ENCODE results near the gene BRIP1.
"Not testable (repeated sequence)": the region's sequence is repeated elsewhere in the genome, so short reads cannot be mapped to it uniquely, and the experiment has no call there.

Gene BRIP1

GRCh38 chr17:61727798-61728197, 135.5 kb downstream of the BRIP1 start:
- not testable (repeated sequence) for DNase-seq (ENCODE audit: low read depth)

GRCh38 chr17:61726977-61727376, 136.4 kb downstream of the BRIP1 start:
- DNase-seq (ENCODE audit: low read depth), result no peak

DNA sequence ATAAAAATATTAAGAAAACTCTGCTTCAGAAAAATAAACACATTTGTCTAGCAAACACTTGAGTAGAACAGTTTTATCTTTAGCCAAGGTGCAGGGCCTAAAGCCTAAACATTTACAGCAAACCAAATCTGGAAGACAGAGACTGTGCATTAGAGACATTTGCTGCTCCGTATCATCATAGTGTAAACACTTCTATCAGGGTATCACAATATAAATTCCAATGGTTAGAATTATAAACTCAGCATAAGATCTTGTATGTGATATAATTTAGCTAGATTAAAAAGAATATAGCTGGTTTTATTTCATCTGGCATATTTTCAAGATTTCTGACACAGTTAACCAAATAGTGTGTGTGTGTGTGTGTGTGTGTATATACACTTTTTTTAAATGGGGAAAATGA, 138.6 kb downstream of the BRIP1 start:
- DNase-seq (ENCODE audit: low read depth), result no peak

DNA sequence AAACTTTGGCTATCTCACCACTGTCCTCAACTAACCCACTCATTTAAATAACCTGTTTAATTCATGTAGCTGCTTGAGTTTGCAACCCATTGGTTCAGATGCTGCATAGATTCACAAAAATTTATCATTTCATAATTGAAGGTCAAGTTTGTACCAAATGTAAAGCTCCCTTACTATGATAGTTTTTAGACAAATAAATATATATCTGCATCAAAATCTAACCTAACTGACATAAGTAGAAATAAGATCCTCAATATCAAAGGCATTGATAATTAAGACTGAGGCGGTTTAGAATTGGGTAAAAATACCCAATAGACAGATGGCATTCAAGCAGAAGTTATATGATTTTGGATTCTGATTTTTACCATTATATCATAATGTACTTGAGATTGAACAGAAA, 139.4 kb downstream of the BRIP1 start:
- DNase-seq (ENCODE audit: low read depth), result no peak

DNA sequence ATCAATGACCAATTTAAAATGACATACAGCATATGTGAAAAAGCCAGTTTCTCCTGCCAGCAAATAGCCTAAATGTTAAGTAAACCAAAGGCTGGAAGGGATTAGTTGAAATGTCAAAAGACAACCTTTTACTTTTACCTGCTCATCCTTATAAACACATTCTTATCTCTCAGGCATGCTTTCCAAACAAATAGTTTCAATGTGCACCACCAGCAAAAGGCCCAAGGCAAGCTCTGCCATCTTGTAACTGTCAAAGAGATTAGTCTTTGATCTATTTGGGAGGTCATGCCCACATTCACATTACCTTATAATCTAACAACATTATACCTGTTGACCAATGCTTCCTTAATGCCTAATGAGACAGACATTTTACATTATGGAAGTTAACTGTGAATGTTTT, 140.1 kb downstream of the BRIP1 start:
- DNase-seq (ENCODE audit: low read depth), result no peak

DNA sequence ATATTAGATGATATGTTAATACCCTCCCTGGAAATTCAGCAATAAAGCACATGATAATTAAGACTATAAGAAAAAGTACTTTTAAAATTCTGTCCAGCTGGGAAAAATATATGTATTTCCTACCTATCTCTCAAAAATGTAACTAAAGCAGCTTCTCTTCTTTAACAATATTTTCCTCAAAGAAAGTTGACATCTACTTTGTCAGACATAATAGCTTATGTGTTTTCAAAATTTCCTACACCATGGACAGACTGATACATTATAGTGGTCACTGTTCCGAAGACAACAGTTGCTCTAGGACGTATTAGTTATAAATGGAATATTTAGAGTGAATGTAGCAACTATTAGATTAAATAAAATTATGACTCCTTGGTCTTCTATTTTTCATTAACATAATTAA, 140.9 kb downstream of the BRIP1 start:
- DNase-seq (ENCODE audit: low read depth), result no peak

- DNase-seq (ENCODE audit: low read depth), result peak; percentile 19
Observed at GRCh38 chr17:61720016-61720795, 143.1 kb downstream of the BRIP1 start.

- DNase-seq (ENCODE audit: low read depth), result not testable (repeated sequence)
Observed at GRCh38 chr17:61719220-61719619, 144.1 kb downstream of the BRIP1 start.

GRCh38 chr17:61718022-61718421, 145.3 kb downstream of the BRIP1 start:
- no peak for DNase-seq (ENCODE audit: low read depth)

DNA sequence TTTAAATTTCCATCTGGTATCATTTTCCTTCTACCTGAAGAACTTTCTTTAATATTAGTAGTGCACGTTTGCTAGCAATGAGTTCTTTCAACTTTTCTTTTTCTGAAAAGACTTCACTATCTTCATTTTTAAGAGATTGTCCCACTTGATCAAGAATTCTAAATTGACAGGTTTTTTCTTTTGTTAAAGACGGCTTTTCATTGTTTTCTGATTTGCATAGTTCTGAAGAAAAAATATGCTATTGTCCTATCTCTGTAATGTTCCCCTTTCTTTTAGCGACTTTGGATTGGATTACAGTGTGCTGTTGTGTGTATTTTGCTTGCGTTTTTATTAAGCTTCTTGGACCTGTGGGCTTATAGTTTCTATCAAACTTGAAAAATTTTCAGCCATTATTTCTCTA, 146.0 kb downstream of the BRIP1 start:
- no peak for DNase-seq (ENCODE audit: low read depth)

DNA sequence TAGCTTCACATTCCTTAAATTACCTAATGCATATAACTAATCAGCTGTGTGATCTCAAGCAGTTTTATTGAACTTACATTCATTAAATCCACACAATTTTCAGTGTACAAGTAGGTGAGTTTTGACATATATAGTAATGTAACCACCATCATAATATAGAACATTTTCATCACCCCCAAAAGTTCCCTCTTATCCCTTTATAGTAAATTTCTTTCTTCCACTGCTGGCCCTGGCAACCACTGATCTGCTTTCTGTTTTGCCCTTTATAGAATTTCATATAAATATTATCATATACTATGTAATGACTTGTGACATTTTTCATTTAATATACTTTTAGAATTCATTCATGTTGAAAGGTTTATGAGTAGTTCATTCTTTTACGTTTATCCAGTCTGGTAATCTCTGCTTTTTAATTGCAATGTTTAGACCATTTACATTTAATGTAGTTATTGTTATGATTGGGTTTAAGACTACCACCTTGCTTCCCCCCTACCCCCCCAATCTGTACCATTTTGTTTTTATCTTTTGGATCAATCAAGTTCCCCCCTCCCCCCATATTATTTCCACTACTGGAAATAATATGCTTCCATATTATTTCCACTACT, 147.0 kb downstream of the BRIP1 start:
- no peak for DNase-seq (ENCODE audit: low read depth)

- DNase-seq (ENCODE audit: low read depth), result no peak
Observed at GRCh38 chr17:61715348-61715747, 148.0 kb downstream of the BRIP1 start.

DNA sequence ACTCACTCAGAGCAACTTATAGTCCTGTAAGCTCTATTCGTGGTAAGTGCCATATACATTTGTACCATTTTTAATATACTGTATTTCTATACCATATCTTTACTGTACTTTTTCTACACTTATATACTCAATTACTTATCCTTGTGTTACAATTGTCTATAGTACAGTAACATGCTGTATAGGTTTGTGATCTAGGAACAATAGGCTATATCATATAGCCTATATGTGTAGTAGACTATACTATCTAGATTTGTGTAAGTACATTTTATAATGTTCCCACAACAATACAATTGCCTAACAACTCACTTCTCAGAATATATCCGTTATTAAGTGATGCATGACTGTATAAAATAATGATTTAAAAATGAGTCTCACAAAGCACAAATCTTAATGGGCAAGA, 149.0 kb downstream of the BRIP1 start:
- DNase-seq (ENCODE audit: low read depth), result no peak

DNA sequence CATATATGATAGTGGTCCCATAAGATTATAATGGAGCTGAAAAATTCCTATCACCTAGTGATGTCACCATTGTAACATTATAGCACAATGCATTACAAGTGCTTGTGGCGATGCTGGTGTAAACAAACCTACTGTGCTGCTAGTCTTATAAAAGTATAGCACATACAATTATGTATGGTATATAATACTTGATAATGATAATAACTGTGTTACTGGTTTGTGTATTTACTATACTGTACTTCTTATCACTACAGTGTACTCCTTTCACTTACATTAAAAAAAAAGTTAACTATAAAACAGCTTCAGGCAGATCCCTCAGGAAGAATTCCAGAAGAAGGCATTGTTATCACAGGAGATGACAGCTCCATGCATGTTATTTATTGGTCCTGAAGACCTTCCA, 150.3 kb downstream of the BRIP1 start:
- DNase-seq (ENCODE audit: low read depth), result no peak

DNA sequence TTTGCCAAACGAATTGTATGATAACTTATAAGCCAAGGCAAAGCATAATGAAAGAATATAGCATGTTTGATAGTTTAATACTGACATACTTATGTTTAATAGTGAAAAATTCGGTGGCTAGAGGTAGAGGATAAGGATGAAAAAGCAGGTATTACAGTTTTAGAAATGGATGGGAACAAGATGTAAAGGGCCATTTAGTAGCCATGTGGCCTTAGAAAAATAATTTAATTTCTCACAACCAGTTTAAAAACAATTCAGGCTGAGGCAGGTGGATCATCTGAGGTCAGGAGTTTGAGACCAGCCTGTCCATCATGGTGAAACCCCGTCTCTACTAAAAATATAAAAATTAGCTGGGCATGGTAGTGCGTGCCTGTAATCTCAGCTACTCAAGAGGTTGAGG, 152.8 kb downstream of the BRIP1 start:
- no peak for DNase-seq (ENCODE audit: low read depth)

- no peak for DNase-seq (ENCODE audit: low read depth)
Observed at GRCh38 chr17:61709567-61709966, 153.8 kb downstream of the BRIP1 start.

GRCh38 chr17:61704935-61705449, 158.3 kb downstream of the BRIP1 start:
- no peak for DNase-seq (ENCODE audit: low read depth)

GRCh38 chr17:61702450-61702849, 160.9 kb downstream of the BRIP1 start:
- DNase-seq (ENCODE audit: low read depth), result no peak

DNA sequence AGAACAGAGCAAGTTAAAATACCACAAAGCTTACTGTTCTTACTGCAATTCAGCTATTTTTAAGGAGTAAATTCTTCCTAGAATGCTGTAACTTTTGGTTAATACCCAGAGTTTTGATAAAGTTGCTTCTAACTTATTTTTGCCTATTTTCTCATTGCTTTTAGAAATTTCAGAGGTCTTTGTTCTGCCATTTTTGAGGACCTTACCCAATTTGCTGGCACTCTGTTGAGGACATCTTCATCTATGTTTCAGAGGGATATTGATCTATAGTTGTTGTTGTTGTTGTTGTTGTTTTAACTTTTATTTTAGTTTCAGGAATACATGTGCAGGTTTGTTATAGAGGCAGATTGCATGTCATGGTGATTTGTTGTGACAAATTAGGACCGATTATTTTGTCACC, 161.3 kb downstream of the BRIP1 start:
- DNase-seq (ENCODE audit: low read depth), result no peak

GRCh38 chr17:61701334-61701733, 162.0 kb downstream of the BRIP1 start:
- DNase-seq (ENCODE audit: low read depth), result no peak

- DNase-seq (ENCODE audit: low read depth), result no peak
Observed at GRCh38 chr17:61700252-61700651, 163.1 kb downstream of the BRIP1 start.

GRCh38 chr17:61699694-61700093, 163.6 kb downstream of the BRIP1 start:
- no peak for DNase-seq (ENCODE audit: low read depth)

DNA sequence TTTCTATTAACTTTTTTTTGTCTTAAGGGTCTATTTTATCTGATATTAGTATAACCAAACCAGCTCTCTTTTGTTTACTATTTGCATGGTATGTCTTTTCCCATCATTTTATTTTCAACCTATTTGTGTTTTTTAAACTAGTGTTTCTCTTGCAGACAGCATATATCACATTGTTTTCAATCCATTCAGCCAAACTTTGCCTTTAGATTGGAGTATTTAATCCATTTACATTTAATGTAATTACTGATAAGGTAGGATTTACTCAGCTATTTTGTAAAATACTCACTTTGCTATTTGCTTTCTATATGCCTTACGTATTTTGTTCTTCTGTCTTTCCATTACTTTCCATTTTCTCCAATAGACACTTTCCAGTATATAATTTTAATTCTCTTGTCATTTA, 164.3 kb downstream of the BRIP1 start:
- no peak for DNase-seq (ENCODE audit: low read depth)

DNA sequence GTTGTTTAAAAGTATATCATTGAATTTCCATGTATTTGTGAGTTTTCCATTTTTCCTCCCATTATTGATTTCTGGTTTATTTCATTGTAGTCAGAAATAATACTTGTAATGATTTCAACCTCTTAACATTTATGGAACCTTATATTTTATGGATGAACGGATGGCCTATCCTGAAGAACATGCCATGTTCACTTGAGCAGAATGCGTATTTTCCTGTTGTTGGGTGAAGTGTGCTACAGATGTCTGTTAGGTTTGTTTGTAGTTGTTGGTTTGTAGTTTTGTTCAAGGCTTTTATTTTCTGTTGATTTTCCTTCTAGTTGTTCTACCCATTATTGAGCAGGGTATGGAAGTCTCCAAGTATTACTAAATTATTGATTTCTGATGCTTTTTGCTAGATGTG, 165.1 kb downstream of the BRIP1 start:
- DNase-seq (ENCODE audit: low read depth), result no peak

Data from non-pigmented ciliary epithelial cell (primary cell).